Tibial nerve (tissue), 4 donors: ENCODE results near the gene PKNOX2. TPM values are rescaled to one million over a fixed set of nuclear protein-coding genes. Genes with fewer than 3 reads are reported as not detected.

Experiments
- DNase-seq, 2 donors: peaks; one replicate each; pipeline ENCODE4 v3.0.0-alpha.2; 2019; ENCODE audit warnings: low spot score in 2 of 2
- H3K27ac ChIP-seq, 4 donors: fragments of 200-600 bp; sonication (generic) in 3 of 4; one replicate each; pipeline ENCODE4 v1.5.1; 2017 to 2019; ENCODE audit warnings: mild to moderate bottlenecking in 1 of 4
- H3K27me3 ChIP-seq, 2 donors: fragments of 200-600 bp; sonication (generic) in 1 of 2; one replicate each; pipeline versions ENCODE4 v1.5.1 to v1.6.0; 2017 to 2019
- H3K36me3 ChIP-seq, 3 donors: fragments of 200-600 bp; sonication (generic); one replicate each; pipeline ENCODE4 v1.5.1; 2018 to 2019
- H3K4me1 ChIP-seq, 4 donors: fragments of 200-600 bp; sonication (generic) in 3 of 4; one replicate each; pipeline ENCODE4 v1.5.1; 2017 to 2019
- H3K4me3 ChIP-seq, 4 donors: fragments of 200-600 bp; sonication (generic) in 3 of 4; one replicate each; pipeline ENCODE4 v1.5.1; 2017 to 2019; ENCODE audit warnings: mild to moderate bottlenecking in 1 of 4, moderate library complexity in 1 of 4
- H3K9me3 ChIP-seq, 4 donors: fragments of 200-600 bp; sonication (generic) in 3 of 4; one replicate each; pipeline ENCODE4 v1.5.1; 2017 to 2019
- EP300 ChIP-seq, 2 donors: sonication (generic); formaldehyde crosslinking; IDR thresholded peaks; one replicate each; pipeline ENCODE4 v1.6.1; 2017; ENCODE audit warnings: antibody characterized with exemption in 2 of 2, mild to moderate bottlenecking in 1 of 2
- POLR2A ChIP-seq, 2 donors: fragments of 450-650 bp; IDR thresholded peaks; one replicate each; pipeline ENCODE4 v1.6.1; 2017; ENCODE audit warnings: antibody characterized with exemption in 2 of 2, mild to moderate bottlenecking in 2 of 2, moderate library complexity in 2 of 2
- WGBS, 2 donors: methylation state at CpG; one replicate each; pipeline ENCODE4 v1.1.5; 2018; 5-methylcytosine and 5-hydroxymethylcytosine counted together
- total RNA-seq, 4 donors: library from RNA; depleted of rRNA; stranded (reverse); fragments of >200 nt; gene quantifications; one replicate each; pipeline ENCODE4 v1.1.0, GENCODE V29; 2016
- TF ChIP-seq, protein P1 (sequence below), 5 experiments: fragments of 200-600 bp in 3 of 5; fragments of 450-650 bp in 2 of 5; sonication (generic) in 3 of 5; IDR thresholded peaks; one replicate each; pipeline ENCODE4 v1.5.1; 2016 to 2019; ENCODE audit warnings: antibody characterized with exemption in 5 of 5, mild to moderate bottlenecking in 3 of 5, moderate library complexity in 2 of 5

PKNOX2 gene
- total RNA-seq, 4 donors from 2014 or later, result 5.7 to 7.2 (median 6.4) TPM

DNA sequence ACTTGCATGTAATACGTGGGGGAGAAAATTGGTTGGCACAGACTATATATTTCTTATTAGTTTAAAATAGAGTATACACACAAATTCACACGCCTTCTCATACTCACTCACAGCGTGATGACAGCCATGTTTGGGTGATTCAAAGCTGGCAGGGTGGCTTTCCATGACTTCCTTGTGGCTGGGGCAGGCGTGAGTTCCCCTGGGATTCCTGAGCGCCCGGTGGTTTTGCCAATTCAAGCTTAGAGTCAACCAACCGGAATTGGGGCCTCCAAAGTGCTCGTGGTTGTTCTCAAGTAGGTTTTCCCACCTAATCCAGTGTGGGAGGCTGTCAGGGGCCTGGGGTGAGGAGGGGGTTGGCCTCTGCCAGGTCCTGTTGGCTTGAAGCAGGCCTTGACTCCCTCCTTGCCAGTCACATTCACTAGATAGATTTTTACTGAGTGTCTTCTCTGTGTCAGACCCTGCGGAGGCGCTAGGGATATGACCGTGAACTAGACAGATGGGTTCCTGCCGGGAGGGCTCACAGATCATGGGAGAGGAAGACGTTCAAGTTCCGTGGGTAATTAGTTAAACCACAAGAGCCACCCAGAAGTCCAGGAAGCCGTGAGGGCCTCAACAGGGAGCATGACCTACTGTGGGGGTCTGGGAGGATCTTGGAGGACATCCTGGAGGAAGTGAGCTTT lies 11.5 kb downstream of the PKNOX2 start:
- no peak for TF ChIP-seq EP300 (IDR thresholded peaks at IDR 0.05)
- TF ChIP-seq POLR2A (IDR thresholded peaks at IDR 0.05), result no peak
- H3K9me3 ChIP-seq, result no peaks in the 10 kb centered on the region
- H3K4me3 ChIP-seq, result no peak overlapping the region
- no peaks in the 10 kb centered on the region for H3K27me3 ChIP-seq
- DNase-seq, result no peak
- H3K36me3 ChIP-seq, result no peaks in the 10 kb centered on the region
- no peak overlapping the region for H3K27ac ChIP-seq
- 79 to 84% methylated on average over 15 of the region's 15 CpGs for WGBS, 2 donors
- H3K4me1 ChIP-seq, result peaks cover 0 to 36% (median 10%) of the 10 kb centered on the region in 4 donors

DNA sequence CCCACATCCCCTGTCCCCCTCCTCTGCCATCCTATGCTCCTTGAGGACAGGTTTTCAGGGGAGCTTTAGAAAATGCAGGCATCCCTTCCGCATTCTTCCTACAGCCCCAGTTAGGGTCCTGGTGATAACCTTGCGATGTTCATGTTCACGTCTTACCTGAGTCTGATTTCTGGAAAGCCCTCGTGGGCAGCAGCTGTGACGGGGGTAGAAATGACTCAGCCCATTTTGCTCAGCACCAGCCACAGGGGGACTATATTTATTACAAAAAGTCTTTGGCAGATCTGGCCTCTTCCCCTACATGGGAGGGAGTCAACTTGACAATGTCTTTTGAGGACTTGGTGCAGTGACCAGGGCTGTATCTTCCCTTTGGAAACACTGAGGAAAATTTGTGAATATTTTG lies 12.3 kb downstream of the PKNOX2 start:
- H3K4me3 ChIP-seq, result no peak overlapping the region
- H3K9me3 ChIP-seq, result no peaks in the 10 kb centered on the region
- H3K27me3 ChIP-seq, result no peaks in the 10 kb centered on the region
- peaks cover 0 to 39% (median 10%) of the 10 kb centered on the region in 4 donors for H3K4me1 ChIP-seq
- H3K36me3 ChIP-seq, result no peaks in the 10 kb centered on the region
- DNase-seq, result no peak
- TF ChIP-seq, protein P1, sequence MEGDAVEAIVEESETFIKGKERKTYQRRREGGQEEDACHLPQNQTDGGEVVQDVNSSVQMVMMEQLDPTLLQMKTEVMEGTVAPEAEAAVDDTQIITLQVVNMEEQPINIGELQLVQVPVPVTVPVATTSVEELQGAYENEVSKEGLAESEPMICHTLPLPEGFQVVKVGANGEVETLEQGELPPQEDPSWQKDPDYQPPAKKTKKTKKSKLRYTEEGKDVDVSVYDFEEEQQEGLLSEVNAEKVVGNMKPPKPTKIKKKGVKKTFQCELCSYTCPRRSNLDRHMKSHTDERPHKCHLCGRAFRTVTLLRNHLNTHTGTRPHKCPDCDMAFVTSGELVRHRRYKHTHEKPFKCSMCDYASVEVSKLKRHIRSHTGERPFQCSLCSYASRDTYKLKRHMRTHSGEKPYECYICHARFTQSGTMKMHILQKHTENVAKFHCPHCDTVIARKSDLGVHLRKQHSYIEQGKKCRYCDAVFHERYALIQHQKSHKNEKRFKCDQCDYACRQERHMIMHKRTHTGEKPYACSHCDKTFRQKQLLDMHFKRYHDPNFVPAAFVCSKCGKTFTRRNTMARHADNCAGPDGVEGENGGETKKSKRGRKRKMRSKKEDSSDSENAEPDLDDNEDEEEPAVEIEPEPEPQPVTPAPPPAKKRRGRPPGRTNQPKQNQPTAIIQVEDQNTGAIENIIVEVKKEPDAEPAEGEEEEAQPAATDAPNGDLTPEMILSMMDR (IDR thresholded peaks at IDR 0.05), result no peak
- no peak for TF ChIP-seq POLR2A (IDR thresholded peaks at IDR 0.05)
- 76 to 88% methylated on average over 5 of the region's 5 CpGs for WGBS, 2 donors
- no peak overlapping the region for H3K27ac ChIP-seq

DNA sequence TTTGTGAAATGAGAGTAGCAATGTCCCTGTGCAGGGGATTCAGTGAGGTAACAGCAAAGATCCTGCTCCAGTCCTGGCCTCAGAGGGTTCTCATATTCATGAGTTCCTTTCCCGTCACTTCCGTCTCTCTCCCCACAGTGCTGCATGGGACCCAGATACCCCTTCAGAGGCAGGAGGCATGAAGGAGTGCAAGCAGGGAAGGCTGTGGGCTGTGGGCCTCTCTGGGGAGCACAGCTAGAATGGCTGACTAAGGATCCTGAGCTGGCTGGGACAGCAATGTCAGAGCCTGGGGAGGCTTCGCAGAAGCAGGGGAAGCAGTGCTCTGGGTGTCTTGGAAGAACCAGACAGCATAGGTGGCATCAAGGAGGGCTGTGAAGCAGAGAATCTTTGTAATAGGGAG lies 13.0 kb downstream of the PKNOX2 start:
- H3K27ac ChIP-seq, result no peak overlapping the region
- no peaks in the 10 kb centered on the region for H3K9me3 ChIP-seq
- H3K4me3 ChIP-seq, result no peak overlapping the region
- H3K27me3 ChIP-seq, result no peaks in the 10 kb centered on the region
- DNase-seq, result no peak
- no peaks in the 10 kb centered on the region for H3K36me3 ChIP-seq
- TF ChIP-seq, protein P1 (IDR thresholded peaks at IDR 0.05), result no peak
- TF ChIP-seq EP300 (IDR thresholded peaks at IDR 0.05) (no peak), POLR2A (IDR thresholded peaks at IDR 0.05) (no peak)
- WGBS, 2 donors, result 71 to 78% methylated on average over 3 of the region's 3 CpGs
- peaks cover 0 to 46% (median 10%) of the 10 kb centered on the region in 4 donors for H3K4me1 ChIP-seq

DNA sequence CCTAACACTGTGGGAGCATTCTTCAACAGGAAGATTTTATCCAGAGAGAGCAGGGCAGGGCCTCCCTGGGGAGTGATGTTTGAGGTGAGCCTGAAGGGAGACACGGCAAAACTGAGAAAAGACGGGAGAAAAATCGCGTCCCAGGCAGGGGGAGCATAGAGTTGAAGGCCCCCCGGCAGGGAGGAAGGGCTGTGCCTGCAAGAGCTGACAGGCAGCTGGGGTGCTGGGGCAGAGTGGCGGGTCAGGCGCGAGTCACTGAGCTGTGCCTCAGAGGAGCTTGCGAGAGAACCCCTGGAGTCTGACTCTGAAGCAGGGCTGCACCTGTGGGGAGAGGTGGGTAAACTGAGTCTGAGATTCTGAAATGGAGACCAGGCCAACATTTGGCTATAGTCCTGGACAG lies 14.8 kb downstream of the PKNOX2 start:
- H3K27me3 ChIP-seq, result no peaks in the 10 kb centered on the region
- H3K27ac ChIP-seq, result no peak overlapping the region
- 77% methylated on average over 9 of the region's 9 CpGs for WGBS, 2 donors
- TF ChIP-seq POLR2A (IDR thresholded peaks at IDR 0.05) (no peak), EP300 (IDR thresholded peaks at IDR 0.05) (no peak)
- TF ChIP-seq, protein P1 (IDR thresholded peaks at IDR 0.05), result no peak
- DNase-seq, result no peak
- H3K4me3 ChIP-seq, result no peak overlapping the region
- H3K4me1 ChIP-seq, result peaks cover 0 to 50% (median 10%) of the 10 kb centered on the region in 4 donors
- no peaks in the 10 kb centered on the region for H3K9me3 ChIP-seq
- no peaks in the 10 kb centered on the region for H3K36me3 ChIP-seq

DNA sequence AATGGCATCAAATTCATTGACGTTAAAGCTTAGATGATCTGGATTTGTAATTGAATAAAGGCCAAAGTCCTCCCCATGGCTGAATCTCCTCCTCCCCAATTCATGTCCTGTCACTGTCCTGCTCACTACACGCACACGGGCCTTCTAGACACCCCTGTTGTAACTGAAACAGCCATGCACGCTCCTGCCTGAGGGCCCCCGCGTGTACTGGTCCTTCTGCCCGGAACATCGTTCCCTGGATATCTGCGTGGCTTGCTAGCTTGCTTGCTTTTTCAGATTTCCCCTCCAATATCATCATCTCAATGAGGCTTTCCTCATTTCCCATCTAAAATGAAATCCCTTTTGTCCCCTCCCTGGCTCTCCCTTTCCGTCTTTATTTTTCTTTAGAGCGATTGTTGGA lies 15.3 kb downstream of the PKNOX2 start:
- 62 to 67% methylated on average over 11 of the region's 11 CpGs for WGBS, 2 donors
- TF ChIP-seq POLR2A (IDR thresholded peaks at IDR 0.05) (no peak), EP300 (IDR thresholded peaks at IDR 0.05) (no peak)
- TF ChIP-seq, protein P1 (IDR thresholded peaks at IDR 0.05), result no peak

More for the DNA sequence above, 15.3 kb downstream of the PKNOX2 start:
- H3K27me3 ChIP-seq, result no peaks in the 10 kb centered on the region
- no peak for DNase-seq
- H3K27ac ChIP-seq, result no peak overlapping the region
- no peak overlapping the region for H3K4me3 ChIP-seq
- H3K4me1 ChIP-seq, result peaks cover 0 to 50% (median 10%) of the 10 kb centered on the region in 4 donors
- no peaks in the 10 kb centered on the region for H3K9me3 ChIP-seq
- H3K36me3 ChIP-seq, result no peaks in the 10 kb centered on the region
